Astrocyte (in vitro differentiated cells and primary cell): ENCODE measurements around the gene GMPPB. TPM values are rescaled to one million over a fixed set of nuclear protein-coding genes. Genes with fewer than 3 reads are reported as not detected.

Source experiments
- DNase-seq: peaks from one replicate; pipeline ENCODE4 v3.0.0-alpha.2; 2010; ENCODE audit warnings: low read depth
- FAIRE-seq: peaks from 2 replicates; lab custom pipeline; 2011; peaks lifted over from hg19 to GRCh38; lab: Jason Lieb, UNC
- H2AFZ ChIP-seq: 2 replicates; pipeline ENCODE4 v1.6.0; 2012; ENCODE audit warnings: low read depth, low read length, inconsistent platforms
- H3K27ac ChIP-seq: 2 replicates; pipeline ENCODE4 v1.5.1; 2011; ENCODE audit warnings: low read depth, low read length, inconsistent platforms
- H3K27me3 ChIP-seq: 2 replicates; pipeline ENCODE4 v1.6.0; 2011; ENCODE audit warnings: low read length, inconsistent platforms; ENCODE audit not compliant: insufficient read depth
- H3K36me3 ChIP-seq: 2 replicates; pipeline ENCODE4 v1.5.1; 2011; ENCODE audit warnings: low read length, inconsistent platforms; ENCODE audit not compliant: insufficient read depth
- H3K4me1 ChIP-seq: 2 replicates; pipeline ENCODE4 v1.5.1; 2011; ENCODE audit warnings: low read length, inconsistent platforms; ENCODE audit not compliant: insufficient read depth
- H3K4me2 ChIP-seq: 2 replicates; pipeline ENCODE4 v1.6.0; 2012; ENCODE audit warnings: low read length, inconsistent platforms
- H3K4me3 ChIP-seq: 2 replicates; pipeline ENCODE4 v1.5.1; 2011; ENCODE audit warnings: low read depth, mild to moderate bottlenecking, low read length, inconsistent platforms; ENCODE audit not compliant: insufficient read depth
- H3K79me2 ChIP-seq: 2 replicates; pipeline ENCODE4 v1.6.0; 2012; ENCODE audit warnings: mild to moderate bottlenecking, low read length, inconsistent platforms; ENCODE audit not compliant: insufficient read depth
- H3K9ac ChIP-seq: 2 replicates; pipeline ENCODE4 v1.6.0; 2012; ENCODE audit warnings: mild to moderate bottlenecking, low read length, inconsistent platforms
- H3K9me3 ChIP-seq: 2 replicates; pipeline ENCODE4 v1.5.1; 2012; ENCODE audit warnings: low read depth, mild to moderate bottlenecking, low read length, inconsistent platforms; ENCODE audit not compliant: insufficient read depth
- H4K20me1 ChIP-seq: 2 replicates; pipeline ENCODE4 v1.6.0; 2012; ENCODE audit warnings: low read length, inconsistent platforms; ENCODE audit not compliant: insufficient read depth
- H3K27ac Mint-ChIP-seq: one replicate; pipeline ENCODE4 v1.8.0; 2021; ENCODE audit warnings: mild to moderate bottlenecking, mixed read lengths; ENCODE audit not compliant: unreplicated experiment
- H3K27me3 Mint-ChIP-seq: one replicate; pipeline ENCODE4 v1.8.0; 2021; ENCODE audit warnings: low read depth, mixed read lengths; ENCODE audit not compliant: unreplicated experiment
- H3K36me3 Mint-ChIP-seq: one replicate; pipeline ENCODE4 v1.8.0; 2021; ENCODE audit warnings: low read depth, mixed read lengths; ENCODE audit not compliant: unreplicated experiment
- H3K4me1 Mint-ChIP-seq: one replicate; pipeline ENCODE4 v1.8.0; 2021; ENCODE audit warnings: low read depth, mixed read lengths; ENCODE audit not compliant: unreplicated experiment
- H3K4me3 Mint-ChIP-seq: one replicate; pipeline ENCODE4 v1.8.0; 2021; ENCODE audit warnings: mild to moderate bottlenecking, moderate library complexity, mixed read lengths; ENCODE audit not compliant: unreplicated experiment
- H3K9me3 Mint-ChIP-seq: one replicate; pipeline ENCODE4 v1.8.0; 2021; ENCODE audit warnings: mild to moderate bottlenecking, mixed read lengths; ENCODE audit not compliant: unreplicated experiment
- CTCF ChIP-seq: IDR thresholded peaks from 2 replicates; pipeline ENCODE4 v1.5.1; 2011; ENCODE audit warnings: low read depth, mild to moderate bottlenecking, inconsistent platforms, low read length, moderate library complexity; ENCODE audit not compliant: insufficient read depth
- EZH2 ChIP-seq: IDR thresholded peaks from 2 replicates; pipeline ENCODE4 v1.6.1; 2012; ENCODE audit warnings: mild to moderate bottlenecking, low read length, inconsistent platforms; ENCODE audit not compliant: insufficient read depth
- total RNA-seq: library from RNA; stranded (reverse); gene quantifications from 2 replicates; pipeline ENCODE4 v1.2.1, GENCODE V29; 2021

Gene GMPPB
- total RNA-seq, 1 donor from 2014 or later: 24.6 TPM

DNA sequence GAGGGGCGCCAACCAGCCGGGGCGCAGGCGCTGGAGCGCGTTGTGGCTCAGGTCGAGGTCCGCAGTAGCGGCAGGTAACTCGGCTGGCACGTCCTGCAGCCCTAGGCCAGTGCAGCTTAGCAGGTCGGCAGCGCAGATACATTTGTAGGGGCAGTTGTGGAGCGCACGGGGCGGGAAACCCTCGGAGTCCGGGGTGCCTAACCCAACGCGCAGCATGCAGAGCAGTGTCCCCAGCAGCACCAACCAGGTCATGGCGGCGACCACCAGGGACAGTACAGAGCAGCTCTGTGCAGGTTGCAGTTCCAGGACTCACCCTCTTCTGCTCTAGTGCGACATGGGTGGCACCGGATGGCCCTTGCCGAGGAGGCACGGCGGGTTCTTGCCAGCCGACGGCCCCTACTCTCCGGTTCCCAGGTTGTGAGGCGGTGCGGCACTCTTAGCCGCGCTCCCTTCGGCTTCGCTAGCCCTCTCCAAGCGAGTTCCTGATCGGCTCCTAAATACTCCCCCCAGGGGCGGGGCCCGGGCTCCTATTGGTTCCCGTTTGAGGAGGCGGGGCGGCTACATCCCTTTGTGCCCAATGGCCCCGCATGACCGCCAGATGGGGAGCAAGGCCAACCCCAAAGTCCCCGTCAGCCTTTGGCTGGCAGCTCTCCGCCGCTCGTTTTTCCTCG, 4.4 kb downstream of the GMPPB start, which contains the start of gene AMIGO3:
AMIGO3 (minus strand) TSS at position 471 of the 671 bp plus-strand sequence; CDS start at position 252, 219 bp downstream.
- peaks cover 55% of the 10 kb centered on the region for H4K20me1 ChIP-seq
- peaks cover 3% of the 10 kb centered on the region for H3K36me3 ChIP-seq
- peak within 1 kb of the TSS; percentile 86 for H3K4me2 ChIP-seq
- no peak within 1 kb of the TSS for H2AFZ ChIP-seq
- Mint-ChIP-seq H3K27me3 (no peaks in the 10 kb centered on the region), H3K27ac (peak within 1 kb of the TSS; percentile 20), H3K4me3 (peak within 1 kb of the TSS; percentile 72), H3K9me3 (peaks cover 3% of the 10 kb centered on the region), H3K36me3 (peaks cover 15% of the 10 kb centered on the region), H3K4me1 (peaks cover 10% of the 10 kb centered on the region)
- H3K27me3 ChIP-seq: no peaks in the 10 kb centered on the region
- peak within 1 kb of the TSS; percentile 51 for H3K4me3 ChIP-seq
- DNase-seq (peak; percentile 80), FAIRE-seq (no peak)
- H3K79me2 ChIP-seq: peaks cover 30% of the 10 kb centered on the region
- H3K4me1 ChIP-seq: peaks cover 21% of the 10 kb centered on the region
- TF ChIP-seq EZH2 (no peak), CTCF (peak; percentile 24)
- H3K9me3 ChIP-seq: no peaks in the 10 kb centered on the region
- H3K27ac ChIP-seq: no peak within 1 kb of the TSS
- no peak within 1 kb of the TSS for H3K9ac ChIP-seq

DNA sequence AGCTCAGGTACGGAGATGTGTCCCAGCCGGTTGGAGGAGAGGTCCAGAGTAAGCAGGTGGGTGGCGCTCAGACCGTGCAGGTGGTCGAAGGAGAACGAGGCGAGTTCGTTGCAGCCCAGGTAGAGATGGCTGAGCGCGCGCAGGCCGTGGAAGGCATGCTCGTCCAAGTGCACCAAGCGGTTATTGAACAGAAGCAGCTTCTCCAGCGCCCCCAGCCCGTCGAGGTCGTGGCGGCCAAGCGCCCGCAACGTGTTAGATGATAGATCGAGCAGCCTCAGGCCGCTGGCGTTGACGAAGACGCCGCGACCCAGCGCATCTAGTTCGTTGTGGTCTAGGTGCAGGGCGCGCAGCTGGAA, 4.9 kb downstream of the GMPPB start:
- no peak overlapping the region for H2AFZ ChIP-seq
- no peak overlapping the region for H3K9ac ChIP-seq
- Mint-ChIP-seq H3K27ac (peak overlapping the region; percentile 20), H3K4me1 (peaks cover 10% of the 10 kb centered on the region), H3K27me3 (no peaks in the 10 kb centered on the region), H3K36me3 (peaks cover 15% of the 10 kb centered on the region), H3K4me3 (peak overlapping the region; percentile 72), H3K9me3 (peaks cover 3% of the 10 kb centered on the region)
- FAIRE-seq (no peak), DNase-seq (no peak)
- peak overlapping the region; percentile 86 for H3K4me2 ChIP-seq
- H3K9me3 ChIP-seq: no peaks in the 10 kb centered on the region
- H3K36me3 ChIP-seq: peaks cover 3% of the 10 kb centered on the region
- TF ChIP-seq EZH2: no peak
- no peak for TF ChIP-seq CTCF
- peak overlapping the region; percentile 51 for H3K4me3 ChIP-seq
- H3K27me3 ChIP-seq: no peaks in the 10 kb centered on the region
- no peak overlapping the region for H3K27ac ChIP-seq
- H3K79me2 ChIP-seq: peaks cover 30% of the 10 kb centered on the region
- H3K4me1 ChIP-seq: peaks cover 20% of the 10 kb centered on the region
- H4K20me1 ChIP-seq: peaks cover 55% of the 10 kb centered on the region
